ENCODE results near the gene OR4F17.
"Not testable (repeated sequence)": the region's sequence is repeated elsewhere in the genome, so short reads cannot be mapped to it uniquely, and the experiment has no call there.

The OR4F17 gene

GRCh38 chr19:106804-107203, at the start of gene OR4F17:
TSS of gene OR4F17 (plus strand) at chr19:107104. CDS start at chr19:110679, 3,575 bp downstream.
- DNase-seq: not testable (repeated sequence)

- DNase-seq: not testable (repeated sequence)
Measured at GRCh38 chr19:70793-71192, 36.1 kb upstream of the OR4F17 start.

- not testable (repeated sequence) for DNase-seq
Measured at GRCh38 chr19:82864-83263, 24.0 kb upstream of the OR4F17 start.

- not testable (repeated sequence) for DNase-seq
Measured at GRCh38 chr19:83626-84025, 23.3 kb upstream of the OR4F17 start.

GRCh38 chr19:90678-91077, 16.2 kb upstream of the OR4F17 start:
- DNase-seq: not testable (repeated sequence)

- not testable (repeated sequence) for DNase-seq
Measured at GRCh38 chr19:94794-95193, 12.1 kb upstream of the OR4F17 start.

- DNase-seq: not testable (repeated sequence)
Measured at GRCh38 chr19:97647-98046, 9.3 kb upstream of the OR4F17 start.

- not testable (repeated sequence) for DNase-seq
Measured at GRCh38 chr19:120443-121140, 13.7 kb downstream of the OR4F17 start.

Measured in fibroblast of skin of right quadriceps (primary cell).